Upper lobe of right lung (tissue), 1 donor: Measurements from ENCODE around the gene ZNF530. TPM values are rescaled to one million over a fixed set of nuclear protein-coding genes. Genes with fewer than 3 reads are reported as not detected.

Source experiments
- ATAC-seq: fragments of 200-7000 bp; cut with Tn5 transposase; one replicate; pipeline ENCODE4 v1.9.1; 2020; ENCODE audit warnings: mild to moderate bottlenecking, moderate library complexity
- DNase-seq: peaks from one replicate; pipeline ENCODE4 v3.0.0-alpha.2; 2020
- H3K27ac ChIP-seq: fragments of 200-600 bp; one replicate; pipeline ENCODE4 v1.8.0; 2022
- H3K27me3 ChIP-seq: fragments of 200-600 bp; one replicate; pipeline ENCODE4 v1.8.0; 2022; ENCODE audit warnings: mild to moderate bottlenecking
- H3K36me3 ChIP-seq: fragments of 200-600 bp; one replicate; pipeline ENCODE4 v1.8.0; 2022
- H3K4me1 ChIP-seq: fragments of 200-600 bp; one replicate; pipeline ENCODE4 v1.8.0; 2022
- H3K4me3 ChIP-seq: fragments of 200-600 bp; one replicate; pipeline ENCODE4 v1.8.0; 2022; ENCODE audit warnings: mild to moderate bottlenecking
- H3K9me3 ChIP-seq: fragments of 200-600 bp; one replicate; pipeline ENCODE4 v1.8.0; 2022
- intact Hi-C: fragments of 100-400 bp; cut with DNase I; formaldehyde crosslinking; loops from one replicate; pipeline ENCODE4 v1.11.0; 2022
- total RNA-seq: library from RNA; stranded (reverse); fragmentation: NEBNext Ultra II Directional; extraction: Animal tissue kit (Norgen Biotek cat#: 25700); gene quantifications from one replicate; pipeline ENCODE4 v1.2.1, GENCODE V29; 2021
- TF ChIP-seq, protein P1 (sequence below): fragments of 200-600 bp; IDR thresholded peaks from one replicate; pipeline ENCODE4 v1.8.0; 2022; ENCODE audit warnings: antibody characterized with exemption
- donor health status: DM: no; HTN: yes; CAD: no; lungs with severe emphysema.

Gene ZNF530
- total RNA-seq, 1 donor from 2014 or later = 2.9 TPM

DNA sequence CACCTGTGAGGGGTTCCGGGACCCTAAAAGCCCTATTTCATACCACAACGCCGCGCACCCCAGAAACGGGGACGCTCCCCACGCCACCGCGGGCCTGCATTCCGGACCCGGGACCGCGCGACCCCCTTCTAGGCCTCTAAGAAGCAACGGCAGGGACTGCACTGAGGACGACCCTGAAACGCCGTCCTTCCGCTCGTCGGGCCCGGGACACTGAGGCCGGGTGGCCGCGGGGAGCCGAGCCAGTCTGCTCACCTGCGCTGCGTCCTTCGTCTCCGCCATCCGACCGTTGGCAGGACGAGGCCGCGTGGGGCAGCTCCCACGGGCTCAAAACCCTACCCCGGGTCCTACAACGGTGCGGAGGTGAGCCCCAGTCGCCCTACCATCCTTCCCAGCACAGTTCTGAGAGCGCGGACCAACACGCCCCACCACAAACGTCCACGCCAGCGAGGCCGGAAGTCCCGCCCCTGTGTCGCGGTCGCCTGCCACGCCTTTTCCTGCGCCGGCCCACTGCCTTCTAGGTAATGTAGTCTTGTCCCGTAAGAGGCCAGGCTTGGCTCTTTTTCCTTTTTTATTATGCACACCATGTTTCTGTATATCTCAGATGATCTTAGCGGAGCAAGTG lies 40.2 kb upstream of the ZNF530 start, which contains the start of gene ZNF550:
TSS of gene ZNF550 (minus strand) at position 460 of the 622 bp plus-strand sequence. CDS start at position 279, 181 bp downstream.
- H3K4me3 ChIP-seq = peak within 1 kb of the TSS; percentile 90
- H3K27me3 ChIP-seq = no peaks in the 10 kb centered on the region
- peak within 1 kb of the TSS; percentile 69 for H3K27ac ChIP-seq
- TF ChIP-seq, protein P1, sequence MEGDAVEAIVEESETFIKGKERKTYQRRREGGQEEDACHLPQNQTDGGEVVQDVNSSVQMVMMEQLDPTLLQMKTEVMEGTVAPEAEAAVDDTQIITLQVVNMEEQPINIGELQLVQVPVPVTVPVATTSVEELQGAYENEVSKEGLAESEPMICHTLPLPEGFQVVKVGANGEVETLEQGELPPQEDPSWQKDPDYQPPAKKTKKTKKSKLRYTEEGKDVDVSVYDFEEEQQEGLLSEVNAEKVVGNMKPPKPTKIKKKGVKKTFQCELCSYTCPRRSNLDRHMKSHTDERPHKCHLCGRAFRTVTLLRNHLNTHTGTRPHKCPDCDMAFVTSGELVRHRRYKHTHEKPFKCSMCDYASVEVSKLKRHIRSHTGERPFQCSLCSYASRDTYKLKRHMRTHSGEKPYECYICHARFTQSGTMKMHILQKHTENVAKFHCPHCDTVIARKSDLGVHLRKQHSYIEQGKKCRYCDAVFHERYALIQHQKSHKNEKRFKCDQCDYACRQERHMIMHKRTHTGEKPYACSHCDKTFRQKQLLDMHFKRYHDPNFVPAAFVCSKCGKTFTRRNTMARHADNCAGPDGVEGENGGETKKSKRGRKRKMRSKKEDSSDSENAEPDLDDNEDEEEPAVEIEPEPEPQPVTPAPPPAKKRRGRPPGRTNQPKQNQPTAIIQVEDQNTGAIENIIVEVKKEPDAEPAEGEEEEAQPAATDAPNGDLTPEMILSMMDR = no peak
- H3K4me1 ChIP-seq = peaks cover 17% of the 10 kb centered on the region
- intact Hi-C loops = no loop called here
- peak; percentile 100 for ATAC-seq
- DNase-seq = peak; percentile 95
- peaks cover 6% of the 10 kb centered on the region for H3K9me3 ChIP-seq
- H3K36me3 ChIP-seq = peaks cover 10% of the 10 kb centered on the region

- H3K4me1 ChIP-seq = peaks cover 17% of the 10 kb centered on the region
- intact Hi-C loops = no loop called here
- DNase-seq = no peak
- H3K27ac ChIP-seq = peak overlapping the region; percentile 51
- peaks cover 8% of the 10 kb centered on the region for H3K36me3 ChIP-seq
- H3K9me3 ChIP-seq = peaks cover 11% of the 10 kb centered on the region
- ATAC-seq = no peak
- H3K27me3 ChIP-seq = no peaks in the 10 kb centered on the region
- peak overlapping the region; percentile 90 for H3K4me3 ChIP-seq
- TF ChIP-seq, protein P1 = no peak
Measured at GRCh38 chr19:57560049-57560491, 39.6 kb upstream of the ZNF530 start.

DNA sequence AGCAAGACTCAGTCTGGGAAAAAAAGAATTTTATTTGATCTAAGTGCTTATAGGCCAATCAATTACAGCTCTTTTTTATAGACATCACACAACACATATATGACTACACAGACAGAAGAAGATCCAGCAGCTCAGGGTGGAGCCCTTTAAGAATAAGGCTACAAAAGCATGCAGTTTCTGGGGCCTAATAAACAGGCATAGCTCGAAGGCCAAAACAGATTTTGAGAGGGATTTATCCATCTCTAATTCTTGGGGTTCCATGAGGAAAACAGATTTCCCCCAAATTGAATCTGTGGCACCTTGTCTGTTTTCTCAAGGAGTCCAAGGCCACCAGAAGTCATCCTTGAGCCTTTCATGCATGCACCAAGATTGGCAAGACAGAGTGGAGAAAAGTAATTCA lies 36.1 kb upstream of the ZNF530 start:
- Histone ChIP-seq H3K4me1 (peaks cover 12% of the 10 kb centered on the region), H3K36me3 (no peaks in the 10 kb centered on the region), H3K9me3 (peaks cover 38% of the 10 kb centered on the region), H3K4me3 (no peak overlapping the region), H3K27me3 (no peaks in the 10 kb centered on the region), H3K27ac (no peak overlapping the region)
- DNase-seq = no peak
- TF ChIP-seq, protein P1 = no peak
- intact Hi-C loops = no loop called here
- no peak for ATAC-seq

DNA sequence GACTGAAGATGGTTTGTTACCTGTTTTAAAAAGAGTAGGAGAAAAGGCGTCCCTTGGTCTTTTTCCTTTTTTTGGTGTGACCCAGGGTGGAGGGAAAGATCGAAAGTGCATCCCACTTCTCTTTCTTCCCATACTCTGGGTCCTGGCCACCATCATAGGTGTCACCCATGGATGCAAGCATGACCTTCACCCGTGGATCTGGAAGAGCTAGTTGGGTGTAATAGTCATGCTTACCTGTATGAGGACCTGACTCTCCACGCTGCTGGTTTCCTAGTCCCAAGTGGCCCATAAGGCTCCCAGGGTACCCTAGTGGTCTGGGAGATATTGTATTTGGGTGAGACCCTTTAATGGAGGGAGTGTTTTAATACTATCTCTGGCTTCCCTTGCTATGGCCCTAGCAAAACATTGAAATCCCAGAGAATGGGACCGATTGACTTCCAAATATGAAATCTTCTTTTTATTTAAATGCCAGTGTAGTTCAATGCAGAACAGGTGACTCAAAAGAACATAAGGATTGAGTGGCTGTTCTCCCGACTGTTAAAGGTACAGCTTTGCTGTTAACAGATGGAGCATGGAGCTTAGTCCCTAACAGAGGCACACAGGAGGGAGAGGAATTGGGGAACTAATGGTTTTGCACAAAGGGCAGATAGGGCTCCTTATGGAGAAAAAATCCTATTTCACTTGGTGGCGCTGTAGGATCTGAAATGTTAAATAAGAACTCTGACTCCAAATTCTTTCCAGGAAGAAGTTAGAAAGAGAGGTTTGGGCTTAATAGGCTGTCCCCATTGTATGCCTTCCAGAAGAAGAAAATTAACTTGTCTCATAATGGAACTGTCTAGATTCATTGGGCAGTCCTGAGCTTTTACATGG lies 33.1 kb upstream of the ZNF530 start:
- peaks cover 66% of the 10 kb centered on the region for H3K9me3 ChIP-seq
- H3K4me1 ChIP-seq = no peaks in the 10 kb centered on the region
- intact Hi-C loops = no loop called here
- TF ChIP-seq, protein P1 = no peak
- no peaks in the 10 kb centered on the region for H3K27me3 ChIP-seq
- H3K4me3 ChIP-seq = no peak overlapping the region
- no peak overlapping the region for H3K27ac ChIP-seq
- H3K36me3 ChIP-seq = no peaks in the 10 kb centered on the region
- ATAC-seq = no peak
- no peak for DNase-seq

DNA sequence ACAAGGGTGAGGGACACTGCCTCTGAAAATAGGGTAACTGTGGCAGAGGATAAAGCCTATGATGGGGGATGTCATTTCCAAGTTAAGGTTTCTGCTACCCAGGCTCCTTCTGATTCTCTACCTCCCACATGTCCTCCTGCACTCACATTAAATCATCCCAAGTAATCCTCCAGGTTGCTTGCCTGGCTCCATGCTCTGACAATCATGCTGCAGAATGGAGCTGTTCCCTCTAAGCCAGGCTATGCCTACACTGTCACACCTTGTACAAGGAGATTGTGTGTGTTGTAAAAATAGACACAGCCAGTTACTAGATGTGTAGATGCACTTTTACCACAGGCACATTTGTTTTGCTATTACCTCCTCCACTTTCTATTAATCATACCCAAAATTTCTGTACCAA lies 29.0 kb upstream of the ZNF530 start:
- Histone ChIP-seq H3K36me3 (peaks cover 24% of the 10 kb centered on the region), H3K9me3 (peaks cover 89% of the 10 kb centered on the region), H3K27me3 (no peaks in the 10 kb centered on the region), H3K4me1 (no peaks in the 10 kb centered on the region), H3K4me3 (no peak overlapping the region), H3K27ac (no peak overlapping the region)
- ATAC-seq = no peak
- TF ChIP-seq, protein P1 = no peak
- intact Hi-C loops = no loop called here
- DNase-seq = no peak
